WTC11 (cell line): Measurements from ENCODE around the gene EBF3. TPM values are rescaled to one million over a fixed set of nuclear protein-coding genes. Genes with fewer than 3 reads are reported as not detected.

Source experiments
- ATAC-seq: fragments of 200-7000 bp; cut with Tn5 transposase; 2 replicates; pipeline ENCODE4 v1.10.0; 2021; ENCODE audit warnings: mild to moderate bottlenecking, moderate library complexity
- CTCF ChIA-PET: fragments of 300-600 bp; sonication (Branson Sonifier 250); formaldehyde crosslinking; loops from one replicate; lab custom pipeline; 2021; ENCODE audit warnings: antibody characterized with exemption; lab: Charles Lee
- POLR2A ChIA-PET: fragments of 350-600 bp; sonication (Branson Sonifier 250); formaldehyde crosslinking; loops from one replicate; lab custom pipeline; 2021; ENCODE audit warnings: antibody characterized with exemption; lab: Charles Lee
- DNase-seq: peaks from one replicate; pipeline ENCODE4 v3.0.0; 2021; ENCODE audit warnings: low spot score
- H3K27ac Mint-ChIP-seq: 2 replicates; pipeline ENCODE4 v1.8.0; 2021; ENCODE audit warnings: mixed read lengths
- H3K27me3 Mint-ChIP-seq: 2 replicates; pipeline ENCODE4 v1.8.0; 2021; ENCODE audit warnings: low read depth, mild to moderate bottlenecking, moderate library complexity, mixed read lengths
- H3K36me3 Mint-ChIP-seq: 2 replicates; pipeline ENCODE4 v1.8.0; 2021; ENCODE audit warnings: mixed read lengths
- H3K4me1 Mint-ChIP-seq: 2 replicates; pipeline ENCODE4 v1.8.0; 2022; ENCODE audit warnings: mixed read lengths
- H3K4me3 Mint-ChIP-seq: 2 replicates; pipeline ENCODE4 v1.8.0; 2021; ENCODE audit warnings: mild to moderate bottlenecking, moderate library complexity, mixed read lengths
- H3K9me3 Mint-ChIP-seq: 2 replicates; pipeline ENCODE4 v1.8.0; 2021; ENCODE audit warnings: mixed read lengths
- CBFB ChIP-seq: sonication (generic); formaldehyde crosslinking; IDR thresholded peaks from 2 replicates; pipeline ENCODE4 v1.8.1; 2022; ENCODE audit warnings: mild to moderate bottlenecking, low read depth, missing genetic modification reagents
- FOXP1 ChIP-seq: sonication (generic); formaldehyde crosslinking; IDR thresholded peaks from 2 replicates; pipeline ENCODE4 v1.8.0; 2022; ENCODE audit warnings: missing genetic modification reagents, mild to moderate bottlenecking, moderate library complexity, borderline replicate concordance
- JAZF1 ChIP-seq: fragments of 250-450 bp; sonication (Bioruptor Pico); IDR thresholded peaks from 2 replicates; pipeline ENCODE4 v1.9.0; 2021; ENCODE audit warnings: moderate library complexity, mild to moderate bottlenecking, inconsistent platforms
- NFATC4 ChIP-seq: fragments of 250-450 bp; sonication (Bioruptor Pico); IDR thresholded peaks from 2 replicates; pipeline ENCODE4 v1.9.0; 2021; ENCODE audit warnings: mild to moderate bottlenecking
- PRRX2 ChIP-seq: fragments of 250-450 bp; sonication (Bioruptor Pico); IDR thresholded peaks from 2 replicates; pipeline ENCODE4 v1.8.0; 2021; ENCODE audit warnings: mild to moderate bottlenecking
- SMAD3 ChIP-seq: sonication (generic); formaldehyde crosslinking; IDR thresholded peaks from 2 replicates; pipeline ENCODE4 v1.8.0; 2022; ENCODE audit warnings: missing genetic modification reagents, mild to moderate bottlenecking, borderline replicate concordance
- SMAD4 ChIP-seq: sonication (generic); formaldehyde crosslinking; IDR thresholded peaks from 2 replicates; pipeline ENCODE4 v1.8.0; 2022; ENCODE audit warnings: mild to moderate bottlenecking, missing genetic modification reagents
- SOX15 ChIP-seq: fragments of 250-450 bp; sonication (Bioruptor Pico); IDR thresholded peaks from 2 replicates; pipeline ENCODE4 v1.9.0; 2021; ENCODE audit warnings: mild to moderate bottlenecking
- TCF7 ChIP-seq: sonication (generic); formaldehyde crosslinking; IDR thresholded peaks from 2 replicates; pipeline ENCODE4 v1.8.0; 2022; ENCODE audit warnings: mild to moderate bottlenecking, low read depth, missing genetic modification reagents, moderate library complexity
- TEAD4 ChIP-seq: sonication (generic); formaldehyde crosslinking; IDR thresholded peaks from 2 replicates; pipeline ENCODE4 v1.8.0; 2022; ENCODE audit warnings: mild to moderate bottlenecking, missing genetic modification reagents
- ZBTB21 ChIP-seq: sonication (generic); formaldehyde crosslinking; IDR thresholded peaks from 2 replicates; pipeline ENCODE4 v1.8.1; 2023; ENCODE audit warnings: mild to moderate bottlenecking, missing genetic modification reagents, borderline replicate concordance
- ZNF396 ChIP-seq: fragments of 250-450 bp; sonication (Bioruptor Pico); IDR thresholded peaks from 2 replicates; pipeline ENCODE4 v1.8.0; 2021; ENCODE audit warnings: mild to moderate bottlenecking, moderate library complexity, borderline replicate concordance
- ZNF671 ChIP-seq: fragments of 250-450 bp; sonication (Bioruptor Pico); IDR thresholded peaks from 2 replicates; pipeline ENCODE4 v1.8.0; 2021; ENCODE audit warnings: mild to moderate bottlenecking
- total RNA-seq: library from RNA; stranded (reverse); gene quantifications from 3 replicates; pipeline ENCODE4 v1.2.3, GENCODE V29; 2021
- TF ChIP-seq, protein P1 (sequence below): fragments of 250-450 bp; sonication (Bioruptor Pico); IDR thresholded peaks from 2 replicates; pipeline ENCODE4 v1.9.0; 2021; ENCODE audit warnings: mild to moderate bottlenecking, borderline replicate concordance
- TF ChIP-seq, protein P2 (sequence below): sonication (generic); formaldehyde crosslinking; conservative IDR thresholded peaks from 2 replicates; pipeline ENCODE4 v1.8.1; 2023; ENCODE audit warnings: mild to moderate bottlenecking, low read depth, missing genetic modification reagents, moderate library complexity
- TF ChIP-seq, protein P3 (sequence below): sonication (generic); formaldehyde crosslinking; IDR thresholded peaks from 2 replicates; pipeline ENCODE4 v1.8.0; 2022; ENCODE audit warnings: mild to moderate bottlenecking, missing genetic modification reagents
- TF ChIP-seq, protein P4 (sequence below): sonication (generic); formaldehyde crosslinking; IDR thresholded peaks from 2 replicates; pipeline ENCODE4 v1.8.1; 2022; ENCODE audit warnings: missing genetic modification reagents, borderline replicate concordance
- TF ChIP-seq, protein P5 (sequence below): sonication (generic); formaldehyde crosslinking; IDR thresholded peaks from 2 replicates; pipeline ENCODE4 v1.8.0; 2023; ENCODE audit warnings: missing genetic modification reagents
- TF ChIP-seq, protein P6 (sequence below): sonication (generic); formaldehyde crosslinking; IDR thresholded peaks from 2 replicates; pipeline ENCODE4 v1.8.1; 2023; ENCODE audit warnings: mild to moderate bottlenecking, missing genetic modification reagents, moderate library complexity
- TF ChIP-seq, protein P7 (sequence below): sonication (generic); formaldehyde crosslinking; IDR thresholded peaks from 2 replicates; pipeline ENCODE4 v1.8.1; 2023; ENCODE audit warnings: mild to moderate bottlenecking, missing genetic modification reagents

Gene EBF3
- total RNA-seq, 1 experiment from 2014 or later, result 1.2 TPM

DNA sequence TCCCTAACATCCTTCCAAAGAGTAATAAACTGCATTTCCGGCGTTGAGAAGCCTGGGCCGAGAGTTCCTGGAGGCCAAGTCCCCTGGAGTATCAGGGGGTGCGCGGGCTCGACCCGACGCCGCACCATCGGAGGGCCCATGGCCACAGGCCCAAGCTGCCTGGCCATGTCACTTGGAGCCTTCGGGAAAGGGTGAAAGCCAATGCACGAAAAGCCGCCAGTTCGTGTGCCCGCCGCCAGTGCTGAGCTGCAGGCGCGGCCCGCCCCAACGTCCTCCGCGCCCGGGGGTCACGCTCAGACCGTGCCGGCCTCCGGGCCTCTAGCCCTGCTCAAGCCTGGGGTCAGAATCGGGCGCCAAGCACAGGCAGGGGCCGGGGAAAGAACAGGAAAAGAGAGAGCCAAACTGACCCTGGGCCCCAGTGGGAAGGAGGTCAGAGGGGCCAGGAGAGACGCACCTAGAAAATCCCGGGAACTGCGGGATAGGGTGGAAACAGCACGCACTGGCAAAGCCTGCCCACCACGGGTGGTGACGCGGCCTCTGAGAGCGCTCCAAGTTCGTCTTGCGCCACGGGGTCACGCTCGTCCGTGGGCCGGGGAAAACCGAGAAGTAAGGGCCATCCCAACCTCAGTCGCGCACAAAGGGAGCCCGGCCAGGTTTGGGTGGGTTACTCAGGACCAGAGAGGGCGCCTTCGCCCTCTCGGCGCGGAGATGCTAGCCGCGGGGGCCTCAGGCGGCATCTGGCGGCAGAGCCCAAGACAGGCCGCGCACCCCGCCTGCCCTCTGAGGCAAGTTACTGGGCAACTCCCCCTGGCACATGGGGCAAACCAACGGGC is 4.2 kb upstream of the EBF3 start:
- Mint-ChIP-seq H3K36me3 (no peaks in the 10 kb centered on the region), H3K9me3 (no peaks in the 10 kb centered on the region), H3K4me1 (peaks cover 43% of the 10 kb centered on the region), H3K27me3 (peaks cover 86% of the 10 kb centered on the region), H3K4me3 (peak overlapping the region; percentile 50), H3K27ac (no peak overlapping the region)
- ChIA-PET POLR2A (no interaction called here), CTCF (interaction anchor here (0.6 to 7.0 kb wide), 12 partner anchors 9 to 202 kb away, joined by 3 to 40 read pairs (median 6); partner anchors contain the start of gene C10orf143)
- ATAC-seq (no peak), DNase-seq (peak; percentile 37)
- TF ChIP-seq TCF7 (CRISPR knock-in tag) (0 out of 2 replicates have a peak, but pooled peaks have one; percentile 15), ZBTB21 (CRISPR knock-in tag) (peak; percentile 14; the same call in 1 of the 2 replicates)
- TF ChIP-seq, protein P1, sequence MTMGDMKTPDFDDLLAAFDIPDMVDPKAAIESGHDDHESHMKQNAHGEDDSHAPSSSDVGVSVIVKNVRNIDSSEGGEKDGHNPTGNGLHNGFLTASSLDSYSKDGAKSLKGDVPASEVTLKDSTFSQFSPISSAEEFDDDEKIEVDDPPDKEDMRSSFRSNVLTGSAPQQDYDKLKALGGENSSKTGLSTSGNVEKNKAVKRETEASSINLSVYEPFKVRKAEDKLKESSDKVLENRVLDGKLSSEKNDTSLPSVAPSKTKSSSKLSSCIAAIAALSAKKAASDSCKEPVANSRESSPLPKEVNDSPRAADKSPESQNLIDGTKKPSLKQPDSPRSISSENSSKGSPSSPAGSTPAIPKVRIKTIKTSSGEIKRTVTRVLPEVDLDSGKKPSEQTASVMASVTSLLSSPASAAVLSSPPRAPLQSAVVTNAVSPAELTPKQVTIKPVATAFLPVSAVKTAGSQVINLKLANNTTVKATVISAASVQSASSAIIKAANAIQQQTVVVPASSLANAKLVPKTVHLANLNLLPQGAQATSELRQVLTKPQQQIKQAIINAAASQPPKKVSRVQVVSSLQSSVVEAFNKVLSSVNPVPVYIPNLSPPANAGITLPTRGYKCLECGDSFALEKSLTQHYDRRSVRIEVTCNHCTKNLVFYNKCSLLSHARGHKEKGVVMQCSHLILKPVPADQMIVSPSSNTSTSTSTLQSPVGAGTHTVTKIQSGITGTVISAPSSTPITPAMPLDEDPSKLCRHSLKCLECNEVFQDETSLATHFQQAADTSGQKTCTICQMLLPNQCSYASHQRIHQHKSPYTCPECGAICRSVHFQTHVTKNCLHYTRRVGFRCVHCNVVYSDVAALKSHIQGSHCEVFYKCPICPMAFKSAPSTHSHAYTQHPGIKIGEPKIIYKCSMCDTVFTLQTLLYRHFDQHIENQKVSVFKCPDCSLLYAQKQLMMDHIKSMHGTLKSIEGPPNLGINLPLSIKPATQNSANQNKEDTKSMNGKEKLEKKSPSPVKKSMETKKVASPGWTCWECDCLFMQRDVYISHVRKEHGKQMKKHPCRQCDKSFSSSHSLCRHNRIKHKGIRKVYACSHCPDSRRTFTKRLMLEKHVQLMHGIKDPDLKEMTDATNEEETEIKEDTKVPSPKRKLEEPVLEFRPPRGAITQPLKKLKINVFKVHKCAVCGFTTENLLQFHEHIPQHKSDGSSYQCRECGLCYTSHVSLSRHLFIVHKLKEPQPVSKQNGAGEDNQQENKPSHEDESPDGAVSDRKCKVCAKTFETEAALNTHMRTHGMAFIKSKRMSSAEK (CRISPR knock-in tag), result no peak
- TF ChIP-seq, all 79 proteins: peak for 2

DNA sequence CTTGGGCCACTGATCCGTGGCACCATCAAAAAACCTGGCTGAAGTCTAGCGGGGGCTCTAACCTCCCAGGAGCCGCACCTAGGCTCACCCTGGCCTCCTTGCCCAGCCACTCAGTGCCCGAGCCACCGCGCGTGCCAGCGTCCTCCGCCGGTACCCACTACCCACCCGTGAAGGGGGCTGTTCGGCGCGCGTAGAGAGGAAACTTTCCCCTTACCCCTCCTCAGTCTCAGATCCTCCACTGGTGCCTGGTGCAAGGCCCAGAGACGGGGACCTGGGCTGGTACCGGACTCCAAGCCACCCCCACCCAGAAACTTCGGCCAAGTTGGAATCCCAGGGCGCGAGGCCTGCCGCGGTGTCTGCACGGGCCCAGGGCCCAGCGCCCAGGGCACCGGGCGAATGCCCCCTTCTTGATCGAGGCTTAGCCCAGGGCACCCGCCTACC is 3.5 kb upstream of the EBF3 start:
- no peak overlapping the region for H3K27ac Mint-ChIP-seq
- ATAC-seq (no peak), DNase-seq (no peak)
- peaks cover 90% of the 10 kb centered on the region for H3K27me3 Mint-ChIP-seq
- CTCF ChIA-PET, result interaction anchor here (1.1 to 7.0 kb wide), 4 partner anchors 76 to 212 kb away, joined by 3 to 40 read pairs (median 8); no protein-coding TSS in a partner anchor
- peak overlapping the region; percentile 50 for H3K4me3 Mint-ChIP-seq
- POLR2A ChIA-PET, result no interaction called here
- H3K9me3 Mint-ChIP-seq, result no peaks in the 10 kb centered on the region
- H3K4me1 Mint-ChIP-seq, result peaks cover 46% of the 10 kb centered on the region
- no peaks in the 10 kb centered on the region for H3K36me3 Mint-ChIP-seq
- no peak for TF ChIP-seq SMAD4 (CRISPR knock-in tag)
- TF ChIP-seq, protein P2, sequence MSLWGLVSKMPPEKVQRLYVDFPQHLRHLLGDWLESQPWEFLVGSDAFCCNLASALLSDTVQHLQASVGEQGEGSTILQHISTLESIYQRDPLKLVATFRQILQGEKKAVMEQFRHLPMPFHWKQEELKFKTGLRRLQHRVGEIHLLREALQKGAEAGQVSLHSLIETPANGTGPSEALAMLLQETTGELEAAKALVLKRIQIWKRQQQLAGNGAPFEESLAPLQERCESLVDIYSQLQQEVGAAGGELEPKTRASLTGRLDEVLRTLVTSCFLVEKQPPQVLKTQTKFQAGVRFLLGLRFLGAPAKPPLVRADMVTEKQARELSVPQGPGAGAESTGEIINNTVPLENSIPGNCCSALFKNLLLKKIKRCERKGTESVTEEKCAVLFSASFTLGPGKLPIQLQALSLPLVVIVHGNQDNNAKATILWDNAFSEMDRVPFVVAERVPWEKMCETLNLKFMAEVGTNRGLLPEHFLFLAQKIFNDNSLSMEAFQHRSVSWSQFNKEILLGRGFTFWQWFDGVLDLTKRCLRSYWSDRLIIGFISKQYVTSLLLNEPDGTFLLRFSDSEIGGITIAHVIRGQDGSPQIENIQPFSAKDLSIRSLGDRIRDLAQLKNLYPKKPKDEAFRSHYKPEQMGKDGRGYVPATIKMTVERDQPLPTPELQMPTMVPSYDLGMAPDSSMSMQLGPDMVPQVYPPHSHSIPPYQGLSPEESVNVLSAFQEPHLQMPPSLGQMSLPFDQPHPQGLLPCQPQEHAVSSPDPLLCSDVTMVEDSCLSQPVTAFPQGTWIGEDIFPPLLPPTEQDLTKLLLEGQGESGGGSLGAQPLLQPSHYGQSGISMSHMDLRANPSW, result no peak
- TF ChIP-seq, protein P3, sequence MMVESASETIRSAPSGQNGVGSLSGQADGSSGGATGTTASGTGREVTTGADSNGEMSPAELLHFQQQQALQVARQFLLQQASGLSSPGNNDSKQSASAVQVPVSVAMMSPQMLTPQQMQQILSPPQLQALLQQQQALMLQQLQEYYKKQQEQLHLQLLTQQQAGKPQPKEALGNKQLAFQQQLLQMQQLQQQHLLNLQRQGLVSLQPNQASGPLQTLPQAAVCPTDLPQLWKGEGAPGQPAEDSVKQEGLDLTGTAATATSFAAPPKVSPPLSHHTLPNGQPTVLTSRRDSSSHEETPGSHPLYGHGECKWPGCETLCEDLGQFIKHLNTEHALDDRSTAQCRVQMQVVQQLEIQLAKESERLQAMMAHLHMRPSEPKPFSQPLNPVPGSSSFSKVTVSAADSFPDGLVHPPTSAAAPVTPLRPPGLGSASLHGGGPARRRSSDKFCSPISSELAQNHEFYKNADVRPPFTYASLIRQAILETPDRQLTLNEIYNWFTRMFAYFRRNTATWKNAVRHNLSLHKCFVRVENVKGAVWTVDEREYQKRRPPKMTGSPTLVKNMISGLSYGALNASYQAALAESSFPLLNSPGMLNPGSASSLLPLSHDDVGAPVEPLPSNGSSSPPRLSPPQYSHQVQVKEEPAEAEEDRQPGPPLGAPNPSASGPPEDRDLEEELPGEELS, result no peak
- no peak for TF ChIP-seq JAZF1 (CRISPR knock-in tag)
- TF ChIP-seq FOXP1 (CRISPR knock-in tag), result no peak
- TF ChIP-seq SOX15 (CRISPR knock-in tag), result no peak
- TF ChIP-seq ZNF396, result no peak
- TF ChIP-seq, protein P4, sequence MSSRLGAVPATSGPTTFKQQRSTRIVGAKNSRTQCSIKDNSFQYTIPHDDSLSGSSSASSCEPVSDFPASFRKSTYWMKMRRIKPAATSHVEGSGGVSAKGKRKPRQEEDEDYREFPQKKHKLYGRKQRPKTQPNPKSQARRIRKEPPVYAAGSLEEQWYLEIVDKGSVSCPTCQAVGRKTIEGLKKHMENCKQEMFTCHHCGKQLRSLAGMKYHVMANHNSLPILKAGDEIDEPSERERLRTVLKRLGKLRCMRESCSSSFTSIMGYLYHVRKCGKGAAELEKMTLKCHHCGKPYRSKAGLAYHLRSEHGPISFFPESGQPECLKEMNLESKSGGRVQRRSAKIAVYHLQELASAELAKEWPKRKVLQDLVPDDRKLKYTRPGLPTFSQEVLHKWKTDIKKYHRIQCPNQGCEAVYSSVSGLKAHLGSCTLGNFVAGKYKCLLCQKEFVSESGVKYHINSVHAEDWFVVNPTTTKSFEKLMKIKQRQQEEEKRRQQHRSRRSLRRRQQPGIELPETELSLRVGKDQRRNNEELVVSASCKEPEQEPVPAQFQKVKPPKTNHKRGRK (CRISPR knock-in tag), result no peak
- TF ChIP-seq PRRX2 (CRISPR knock-in tag), result no peak
- TF ChIP-seq TEAD4 (CRISPR knock-in tag), result no peak
- TF ChIP-seq, protein P5, sequence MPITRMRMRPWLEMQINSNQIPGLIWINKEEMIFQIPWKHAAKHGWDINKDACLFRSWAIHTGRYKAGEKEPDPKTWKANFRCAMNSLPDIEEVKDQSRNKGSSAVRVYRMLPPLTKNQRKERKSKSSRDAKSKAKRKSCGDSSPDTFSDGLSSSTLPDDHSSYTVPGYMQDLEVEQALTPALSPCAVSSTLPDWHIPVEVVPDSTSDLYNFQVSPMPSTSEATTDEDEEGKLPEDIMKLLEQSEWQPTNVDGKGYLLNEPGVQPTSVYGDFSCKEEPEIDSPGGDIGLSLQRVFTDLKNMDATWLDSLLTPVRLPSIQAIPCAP (CRISPR knock-in tag), result no peak
- TF ChIP-seq, protein P6, sequence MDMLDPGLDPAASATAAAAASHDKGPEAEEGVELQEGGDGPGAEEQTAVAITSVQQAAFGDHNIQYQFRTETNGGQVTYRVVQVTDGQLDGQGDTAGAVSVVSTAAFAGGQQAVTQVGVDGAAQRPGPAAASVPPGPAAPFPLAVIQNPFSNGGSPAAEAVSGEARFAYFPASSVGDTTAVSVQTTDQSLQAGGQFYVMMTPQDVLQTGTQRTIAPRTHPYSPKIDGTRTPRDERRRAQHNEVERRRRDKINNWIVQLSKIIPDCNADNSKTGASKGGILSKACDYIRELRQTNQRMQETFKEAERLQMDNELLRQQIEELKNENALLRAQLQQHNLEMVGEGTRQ (CRISPR knock-in tag), result no peak
- TF ChIP-seq, protein P7, sequence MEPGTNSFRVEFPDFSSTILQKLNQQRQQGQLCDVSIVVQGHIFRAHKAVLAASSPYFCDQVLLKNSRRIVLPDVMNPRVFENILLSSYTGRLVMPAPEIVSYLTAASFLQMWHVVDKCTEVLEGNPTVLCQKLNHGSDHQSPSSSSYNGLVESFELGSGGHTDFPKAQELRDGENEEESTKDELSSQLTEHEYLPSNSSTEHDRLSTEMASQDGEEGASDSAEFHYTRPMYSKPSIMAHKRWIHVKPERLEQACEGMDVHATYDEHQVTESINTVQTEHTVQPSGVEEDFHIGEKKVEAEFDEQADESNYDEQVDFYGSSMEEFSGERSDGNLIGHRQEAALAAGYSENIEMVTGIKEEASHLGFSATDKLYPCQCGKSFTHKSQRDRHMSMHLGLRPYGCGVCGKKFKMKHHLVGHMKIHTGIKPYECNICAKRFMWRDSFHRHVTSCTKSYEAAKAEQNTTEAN, result no peak
- TF ChIP-seq ZNF671 (CRISPR knock-in tag), result no peak
- no peak for TF ChIP-seq SMAD3
- no peak for TF ChIP-seq CBFB
- TF ChIP-seq NFATC4, result no peak
